HG03378 (cell line): ENCODE data around the gene CNTNAP2.

Source experiments
- ATAC-seq: cut with Tn5 transposase; IDR thresholded peaks from one replicate; pipeline ENCODE4 v1.9.1; 2021; ENCODE audit warnings: mild to moderate bottlenecking, moderate library complexity; ENCODE audit not compliant: unreplicated experiment

The CNTNAP2 gene

DNA sequence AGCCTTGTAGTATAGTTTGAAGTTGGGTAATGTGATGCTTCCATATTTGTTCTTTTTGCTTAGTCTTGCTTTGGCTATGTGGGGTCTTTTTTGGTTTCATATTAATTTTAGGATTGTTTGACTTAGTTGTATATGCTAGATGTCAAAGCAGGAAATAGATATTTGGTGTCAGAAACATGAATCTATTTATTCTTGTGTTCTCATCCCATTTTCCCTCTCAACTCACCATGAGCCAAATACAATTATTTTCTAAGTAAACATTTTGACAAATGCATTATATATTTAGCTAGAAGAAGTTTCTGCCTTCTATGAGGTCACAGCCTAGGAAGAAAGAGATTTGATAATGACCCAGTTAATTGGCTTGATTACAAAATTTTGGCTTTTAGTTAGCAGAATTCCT, 1313.4 kb downstream of the CNTNAP2 start:
- ATAC-seq, result no peak

DNA sequence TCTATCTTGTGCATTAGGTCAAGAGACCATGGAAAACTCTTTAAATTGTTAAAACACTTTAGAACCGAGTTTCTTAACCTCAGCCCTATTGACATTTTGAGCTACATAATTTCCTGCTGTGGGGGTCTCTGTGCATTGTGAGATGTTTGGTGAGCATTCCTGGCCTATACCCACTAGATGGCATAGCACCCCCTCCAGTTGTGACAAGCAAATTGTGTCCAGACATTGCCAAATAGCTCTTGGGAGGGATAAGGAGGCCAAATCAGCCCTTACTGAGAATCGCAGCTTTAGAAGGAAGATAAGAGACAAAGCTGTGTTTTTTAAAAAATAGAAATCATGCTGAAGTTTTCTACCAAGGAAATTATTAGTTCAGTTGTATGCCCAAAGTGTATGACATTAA, 1315.5 kb downstream of the CNTNAP2 start:
- no peak for ATAC-seq

DNA sequence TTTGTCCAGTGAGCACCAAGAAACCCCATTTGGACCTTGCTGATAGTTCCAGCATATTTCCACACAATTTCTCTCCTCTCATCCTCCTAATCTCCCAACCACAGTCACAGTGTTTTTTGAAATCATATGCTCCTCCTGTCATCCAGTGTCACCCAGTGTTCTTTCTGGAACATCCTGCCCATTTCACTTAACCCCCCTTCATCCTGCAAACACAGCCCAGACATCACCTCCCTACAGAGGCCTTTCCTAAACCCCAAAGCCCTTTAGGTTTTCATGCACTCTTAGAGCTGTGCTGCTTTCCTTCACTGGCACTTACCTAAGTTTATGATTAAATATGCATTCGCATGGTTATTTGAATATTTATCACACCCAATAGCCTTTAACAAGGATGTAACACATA, 1316.0 kb downstream of the CNTNAP2 start:
- ATAC-seq, result no peak

DNA sequence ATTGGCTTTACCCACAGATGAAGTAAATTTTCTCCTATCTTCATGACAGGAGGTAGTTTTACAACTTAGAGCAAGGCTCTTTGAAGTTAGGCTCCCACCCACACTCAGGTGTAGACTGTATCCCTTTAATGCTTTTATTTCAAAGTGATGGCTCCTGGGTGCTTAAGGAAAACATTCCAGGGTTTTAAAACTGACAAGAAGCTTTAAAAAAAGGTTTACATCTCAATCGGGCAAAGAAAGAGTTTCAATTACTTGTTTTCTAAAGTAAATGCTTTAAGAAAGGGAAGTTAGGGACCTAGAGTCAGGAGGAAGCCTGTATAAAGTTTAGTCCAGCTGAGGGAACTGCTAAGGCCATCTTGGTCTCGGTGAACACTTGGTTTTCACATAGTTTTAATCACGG, 1320.1 kb downstream of the CNTNAP2 start:
- ATAC-seq, result no peak

DNA sequence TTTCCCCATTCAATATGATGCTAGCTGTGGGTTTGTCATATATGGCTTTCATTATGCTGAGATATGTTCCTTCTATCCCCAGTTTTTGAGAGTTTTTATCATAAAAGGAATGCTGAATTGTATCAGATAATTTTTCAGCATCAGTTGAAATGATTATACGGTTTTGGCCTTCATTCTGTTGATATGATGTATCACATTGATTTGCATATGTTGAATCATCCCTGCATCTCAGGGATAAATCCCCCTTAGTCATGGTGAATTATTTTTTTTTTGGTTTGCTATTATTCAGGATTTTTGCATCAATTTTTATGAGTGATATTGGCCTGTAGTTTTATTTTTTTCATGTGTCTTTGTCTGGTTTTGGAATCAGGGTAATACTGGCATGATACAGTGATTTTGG, 1321.6 kb downstream of the CNTNAP2 start:
- ATAC-seq, result no peak

DNA sequence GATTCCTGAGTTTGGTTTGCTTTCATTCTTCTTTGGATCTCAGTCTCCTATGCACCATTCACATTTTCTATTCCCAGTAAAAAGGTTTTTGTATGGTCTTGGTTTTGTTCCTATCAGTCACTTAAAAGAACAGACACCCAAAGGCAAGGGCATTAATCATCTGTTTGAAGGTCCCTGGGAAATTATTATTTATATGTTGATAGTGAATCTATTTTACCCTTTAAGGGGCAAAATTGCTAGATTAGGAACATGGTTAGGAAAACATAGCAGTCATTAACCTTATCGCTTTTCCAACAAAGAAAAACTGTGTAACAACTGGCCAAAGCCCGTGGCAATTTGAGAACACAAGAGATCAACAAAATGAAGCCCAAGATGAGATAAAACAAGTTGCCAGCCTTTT, 1327.3 kb downstream of the CNTNAP2 start:
- no peak for ATAC-seq

DNA sequence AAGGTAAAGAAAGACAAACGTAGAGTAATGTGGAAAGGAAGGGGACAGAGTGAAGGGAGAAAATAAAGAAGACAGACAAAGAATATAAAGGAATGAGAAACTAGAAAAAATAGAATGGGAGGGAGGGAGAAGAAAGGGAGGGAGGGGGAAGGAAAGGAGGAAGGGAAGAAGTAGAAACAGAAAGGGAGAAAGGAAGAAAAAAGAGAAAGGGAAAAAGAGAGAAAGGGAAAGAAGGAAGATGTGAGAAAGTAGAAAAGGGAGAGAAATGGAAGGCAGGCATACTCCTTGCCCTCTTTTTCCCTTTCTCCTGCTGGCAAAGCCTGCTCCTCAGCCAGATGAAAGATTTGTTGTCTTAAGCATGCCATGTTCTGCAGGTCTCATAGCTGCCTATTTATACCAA, 1336.2 kb downstream of the CNTNAP2 start:
- ATAC-seq, result no peak

DNA sequence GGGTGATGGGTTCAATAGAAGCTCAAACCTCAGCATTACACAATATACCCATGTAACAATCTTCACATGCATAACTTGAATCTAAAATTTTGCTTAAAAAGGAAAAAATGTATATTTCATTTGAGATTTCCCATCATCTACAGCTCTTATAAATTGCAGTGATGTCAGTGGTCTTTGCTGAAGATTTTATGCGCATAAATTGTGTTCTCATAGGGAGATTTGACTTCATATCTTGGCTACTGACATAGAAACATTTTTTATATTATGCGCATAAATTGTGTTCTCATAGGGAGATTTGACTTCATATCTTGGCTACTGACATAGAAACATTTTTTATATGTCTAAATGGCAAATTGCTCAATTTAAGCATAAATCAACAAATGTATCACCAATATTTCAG, 1348.6 kb downstream of the CNTNAP2 start:
- no peak for ATAC-seq

DNA sequence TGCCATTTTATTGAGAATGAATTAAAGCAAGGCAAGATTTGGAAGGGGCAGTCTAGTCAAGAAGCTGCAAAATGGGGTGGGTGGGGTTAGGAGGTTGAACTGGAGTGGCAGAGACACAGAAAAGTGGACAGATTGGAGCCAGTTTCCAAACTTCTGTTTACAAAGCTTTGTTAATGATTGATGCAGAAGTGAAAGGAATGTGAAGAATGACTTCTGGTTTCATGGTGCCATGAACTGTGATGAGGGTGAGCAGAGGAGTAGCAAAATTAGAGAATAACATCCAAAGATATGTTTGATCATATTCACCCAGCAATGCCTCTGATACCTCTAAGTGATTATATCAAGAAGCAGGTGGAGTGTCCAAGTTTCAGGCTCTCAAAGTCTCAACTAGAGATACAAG, 1356.0 kb downstream of the CNTNAP2 start:
- ATAC-seq, result no peak

DNA sequence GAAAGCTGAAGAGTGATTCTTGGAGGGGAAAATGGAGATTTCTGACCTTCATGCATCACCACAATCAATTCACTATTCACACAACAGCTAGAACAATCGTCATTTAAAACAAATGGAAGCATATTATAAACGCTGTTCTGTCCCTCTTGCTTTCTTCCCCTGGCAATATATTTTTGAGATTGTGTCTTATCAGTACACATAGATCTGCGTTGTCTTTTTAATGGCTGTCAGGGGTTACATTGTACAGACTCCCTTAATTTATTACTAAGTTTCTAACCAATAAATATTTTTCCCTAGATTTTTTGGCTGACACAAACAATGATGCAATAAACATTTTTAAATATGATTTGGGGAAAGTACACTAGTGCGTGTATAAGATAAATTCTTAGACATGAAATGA, 1358.3 kb downstream of the CNTNAP2 start:
- no peak for ATAC-seq

DNA sequence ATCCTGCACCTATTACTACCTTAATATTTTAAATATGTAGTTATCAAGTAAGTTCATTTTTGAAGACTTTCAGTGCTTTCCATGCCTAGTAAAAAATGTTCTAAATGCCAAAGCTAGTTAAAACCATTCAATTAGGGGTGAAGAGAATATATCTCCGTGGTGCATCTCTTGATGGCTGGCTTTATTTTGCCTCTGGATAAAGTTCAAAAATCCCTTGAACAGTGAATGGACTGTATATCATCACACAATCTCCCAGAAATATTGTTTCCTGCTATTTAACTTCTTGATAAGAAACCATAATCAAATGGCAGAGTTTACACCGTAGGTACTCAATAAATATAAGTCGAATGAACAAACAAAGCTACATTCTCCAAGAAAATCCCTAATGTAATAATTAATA, 1360.9 kb downstream of the CNTNAP2 start:
- no peak for ATAC-seq

DNA sequence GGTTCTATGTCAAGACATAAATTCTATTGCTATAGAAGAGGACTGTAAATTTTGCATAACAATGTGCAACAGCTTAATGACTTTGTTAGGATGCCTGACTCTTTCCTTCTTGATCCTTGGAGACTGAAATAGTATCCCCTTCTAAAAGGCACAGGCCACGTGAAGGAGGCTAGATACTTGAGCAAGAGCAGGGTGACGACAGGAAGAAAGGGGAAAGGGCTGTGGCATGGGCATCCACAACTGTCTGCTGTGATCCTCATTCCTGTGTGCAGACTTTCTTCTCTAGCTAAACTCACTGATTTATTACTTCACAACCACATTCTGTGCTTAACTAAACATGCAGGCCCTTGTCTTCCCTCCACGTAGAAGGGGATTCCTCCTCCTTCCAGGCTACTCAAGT, 1362.2 kb downstream of the CNTNAP2 start:
- ATAC-seq, result no peak

DNA sequence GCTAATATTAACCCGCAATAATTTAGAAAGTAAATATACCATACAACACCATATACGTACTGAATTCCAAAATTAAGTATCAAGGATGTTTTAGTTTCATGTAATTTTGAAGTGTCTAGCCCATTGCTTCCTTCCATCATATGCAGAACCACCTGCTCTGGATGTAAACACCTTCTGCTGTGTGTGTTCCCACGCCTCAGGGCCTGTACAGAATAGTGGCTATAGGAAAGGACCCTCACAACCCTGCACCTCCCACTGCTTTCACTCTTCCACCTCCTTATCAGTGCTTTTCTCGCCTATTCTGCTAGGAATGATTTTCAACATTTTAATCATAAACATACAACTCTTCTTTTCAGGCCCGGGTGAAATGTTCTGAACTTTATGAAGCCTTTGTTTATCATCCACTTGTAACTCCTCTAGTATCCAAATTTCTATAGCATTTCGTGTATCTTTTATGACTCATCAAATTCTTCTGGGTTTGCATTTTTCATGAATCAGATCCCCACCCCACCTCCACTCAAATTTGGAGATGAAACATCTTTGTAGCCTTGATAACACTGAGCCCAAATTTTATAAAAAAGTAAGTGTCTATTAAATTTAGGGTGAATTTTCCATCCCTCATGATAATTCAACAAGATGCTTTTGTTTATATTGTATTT, 1367.2 kb downstream of the CNTNAP2 start:
- no peak for ATAC-seq

DNA sequence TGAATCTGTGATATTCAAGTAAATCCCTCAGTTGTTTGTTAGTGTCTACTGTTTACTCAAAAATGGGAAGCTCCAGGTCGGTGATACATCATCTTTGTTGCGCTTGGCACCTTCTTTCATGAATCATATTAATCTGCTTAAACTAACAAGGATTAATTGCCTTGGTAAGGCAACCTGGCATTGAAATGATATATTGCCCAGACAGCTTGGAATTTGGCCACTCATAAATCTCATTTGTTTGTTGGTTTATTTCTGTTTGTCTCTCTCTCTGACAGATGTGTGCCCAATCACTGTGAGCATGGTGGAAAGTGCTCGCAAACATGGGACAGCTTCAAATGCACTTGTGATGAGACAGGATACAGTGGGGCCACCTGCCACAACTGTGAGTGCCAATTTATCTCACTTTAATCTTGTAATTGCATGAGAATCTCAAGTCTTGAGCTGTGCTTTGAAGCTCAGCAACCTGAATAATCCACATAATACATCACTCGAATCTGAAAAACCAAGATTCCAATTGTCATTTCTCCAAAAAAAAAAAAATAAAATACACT, 1369.1 kb downstream of the CNTNAP2 start:
- ATAC-seq, result no peak

DNA sequence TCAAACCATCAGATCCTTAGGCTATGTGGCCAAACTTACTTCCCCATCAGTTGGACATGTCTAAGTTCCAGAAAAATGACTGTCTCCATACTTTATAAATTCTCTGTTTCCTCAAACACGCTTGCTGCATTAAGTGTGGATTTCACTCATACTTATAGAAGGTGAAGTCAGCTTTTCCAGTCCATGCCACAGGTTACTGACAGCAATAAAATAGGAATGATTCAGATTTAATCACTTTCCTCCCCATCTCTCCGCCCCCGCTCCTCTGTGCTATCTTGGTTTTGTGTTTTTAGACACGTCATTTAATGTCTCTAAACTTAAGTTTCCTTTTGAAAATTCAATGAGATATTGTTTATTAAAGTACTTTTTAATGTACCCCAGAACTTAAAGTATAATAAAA, 1376.0 kb downstream of the CNTNAP2 start:
- no peak for ATAC-seq

DNA sequence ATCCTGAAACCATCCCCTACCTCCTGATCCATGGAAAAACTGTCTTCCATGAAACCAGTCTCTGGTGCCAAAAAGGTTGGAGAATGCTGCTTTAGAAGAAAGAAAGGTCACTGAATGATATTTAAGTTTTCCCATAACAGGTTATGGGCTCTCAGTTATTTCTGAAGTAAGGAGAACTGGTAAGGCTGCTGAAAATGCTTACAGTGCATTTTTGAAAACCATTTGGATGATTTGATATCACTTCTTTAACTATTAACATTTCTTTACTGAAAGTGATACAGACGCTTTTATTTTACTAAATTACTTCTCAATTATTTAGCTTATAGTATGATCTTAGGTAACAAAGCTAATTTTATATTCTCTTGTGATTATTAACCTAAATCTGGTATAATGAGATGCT, 1379.6 kb downstream of the CNTNAP2 start:
- ATAC-seq, result no peak

DNA sequence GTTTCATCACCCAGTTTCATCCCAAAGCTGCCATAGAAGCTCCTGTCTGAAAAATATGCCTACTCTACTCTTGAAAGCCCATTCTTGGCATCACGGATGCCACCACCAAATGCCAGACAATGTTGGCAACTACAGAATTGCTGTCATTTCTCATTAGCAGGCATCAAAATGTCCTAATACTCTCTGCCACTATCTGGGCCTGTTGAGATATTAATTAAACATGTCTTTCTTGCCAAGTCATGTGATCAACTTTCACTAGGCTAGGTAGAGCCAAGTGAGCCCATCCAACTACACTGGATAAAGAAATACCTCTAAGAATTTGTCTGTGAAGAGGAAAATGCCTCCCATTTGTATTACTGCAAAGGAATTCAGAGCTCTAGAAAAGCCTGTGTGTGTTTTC, 1380.6 kb downstream of the CNTNAP2 start:
- no peak for ATAC-seq

DNA sequence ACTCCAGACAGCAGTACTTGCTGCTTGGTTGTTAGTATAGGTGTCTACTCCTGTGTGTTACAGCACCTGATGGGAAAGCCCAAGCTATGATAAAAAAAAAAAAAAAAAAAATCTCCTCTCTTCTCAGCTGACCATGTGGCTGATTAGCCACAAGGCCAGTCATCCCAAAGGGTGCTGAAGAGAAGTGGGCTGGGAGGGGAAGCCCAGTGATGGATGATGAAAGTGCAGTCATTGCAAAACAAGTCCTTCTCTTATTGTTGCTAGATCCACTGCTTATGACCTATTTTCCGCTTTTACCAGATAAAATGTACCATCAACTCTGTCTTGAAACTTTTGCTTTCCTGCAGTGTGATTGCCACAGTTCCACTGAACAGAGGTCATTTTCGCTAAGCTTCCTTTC, 1381.5 kb downstream of the CNTNAP2 start:
- no peak for ATAC-seq

DNA sequence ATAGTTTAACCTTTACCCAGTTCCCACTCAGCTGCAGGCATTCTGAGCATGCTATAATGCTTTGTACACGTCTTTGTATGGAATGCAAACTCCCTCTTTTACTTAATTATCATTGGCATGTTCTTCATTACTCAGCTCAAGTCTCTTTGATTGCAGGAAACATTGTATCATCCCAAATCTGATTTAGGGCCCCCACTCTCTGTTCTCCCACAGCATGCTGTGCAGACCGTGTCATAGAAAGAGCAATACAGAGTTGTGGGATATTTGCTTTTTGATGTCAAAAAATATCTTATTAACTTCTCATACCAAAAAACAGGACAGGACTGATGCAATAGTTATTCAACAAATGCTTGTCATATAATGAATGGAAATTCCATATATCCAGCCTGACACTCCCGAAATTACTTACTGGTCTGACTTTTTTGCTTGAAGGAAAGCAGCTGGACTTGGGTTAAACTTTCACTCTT, 1392.5 kb downstream of the CNTNAP2 start:
- no peak for ATAC-seq

DNA sequence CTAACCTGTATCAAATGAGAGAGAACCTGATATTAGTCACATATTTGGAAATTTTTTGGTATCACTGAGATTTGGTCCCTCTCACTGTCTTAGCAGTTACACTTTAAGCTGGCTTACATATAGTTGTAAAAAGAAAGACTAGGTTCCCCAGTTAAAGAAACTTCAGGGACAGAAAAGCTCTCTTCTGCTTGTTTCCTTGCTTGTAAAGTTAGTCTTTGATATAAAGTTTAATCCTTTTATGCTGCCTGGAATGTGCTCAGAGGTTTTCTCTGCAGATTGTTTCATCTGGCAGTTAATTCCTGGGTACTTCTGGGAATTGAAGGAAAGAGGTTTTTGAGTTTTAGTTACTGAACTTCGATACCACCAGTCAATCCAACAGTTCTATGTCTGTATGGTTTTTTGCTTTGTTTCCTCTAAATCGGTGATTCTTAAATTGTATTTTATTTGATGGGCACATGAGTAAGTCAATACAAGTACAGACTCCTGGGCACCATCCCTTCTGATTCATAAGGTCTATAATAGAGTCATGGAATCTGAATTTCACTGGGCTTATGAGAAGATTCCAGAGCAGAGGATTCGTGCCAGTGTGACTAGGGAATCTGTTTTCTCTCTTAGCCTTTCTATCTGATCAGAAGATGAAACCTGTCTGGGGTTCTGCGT, 1393.1 kb downstream of the CNTNAP2 start:
- no peak for ATAC-seq

DNA sequence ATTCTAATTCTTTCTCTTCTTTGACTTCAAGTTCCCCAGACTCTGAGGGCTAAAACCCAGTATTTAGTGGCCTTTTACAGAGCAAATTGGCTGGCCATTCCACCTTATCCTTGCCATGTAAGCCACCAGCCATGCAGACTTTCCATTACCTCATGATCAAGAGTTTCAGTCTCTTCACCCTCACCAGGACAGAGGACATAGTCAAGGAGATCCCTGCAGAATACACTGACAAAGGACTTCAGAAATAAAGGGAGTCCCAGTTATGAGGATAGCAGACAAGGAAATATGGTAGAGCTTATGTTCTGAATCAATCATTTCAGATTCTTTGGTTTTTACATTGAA, 1393.6 kb downstream of the CNTNAP2 start:
- no peak for ATAC-seq

DNA sequence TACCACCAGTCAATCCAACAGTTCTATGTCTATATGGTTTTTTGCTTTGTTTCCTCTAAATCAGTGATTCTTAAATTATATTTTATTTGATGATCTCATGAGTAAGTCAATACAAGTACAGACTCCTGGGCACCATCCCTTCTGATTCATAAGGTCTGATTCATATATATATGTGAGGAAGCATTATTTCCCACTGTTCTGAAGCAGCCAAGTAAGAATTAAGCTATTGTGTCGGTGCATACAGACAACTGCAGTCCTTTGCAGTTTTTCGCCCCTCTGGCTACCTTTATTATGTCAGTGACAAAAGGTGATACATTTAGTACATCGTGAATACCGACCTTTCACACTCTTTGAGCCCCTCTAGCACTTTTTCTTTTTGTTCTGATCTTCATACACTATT, 1394.3 kb downstream of the CNTNAP2 start:
- no peak for ATAC-seq

DNA sequence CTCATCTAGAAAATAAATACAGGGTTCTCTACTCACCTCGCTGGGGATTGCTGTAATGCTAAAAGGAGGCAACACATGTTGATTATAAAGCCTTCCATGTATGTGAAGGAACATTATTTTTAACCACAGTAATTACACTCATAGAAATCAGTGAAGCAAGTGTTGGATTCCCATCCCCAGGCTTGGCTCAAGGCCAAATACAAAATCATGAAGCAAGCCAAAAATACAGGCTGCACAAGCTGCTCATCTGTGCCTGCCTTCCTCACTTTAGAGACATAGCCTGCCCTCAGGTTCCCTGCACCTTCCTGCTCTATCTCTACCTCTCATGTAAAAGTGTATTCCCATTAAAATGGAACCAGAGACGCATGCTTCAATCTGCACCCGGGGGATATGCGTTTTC, 1396.8 kb downstream of the CNTNAP2 start:
- ATAC-seq, result no peak
